Activated naive CD8-positive, alpha-beta T cell treated with anti-CD3 and anti-CD28 coated beads, Interleukin-2, amount 50 U/mL, for 24 hours (primary cell): Measurements from ENCODE around the gene XPC.

ENCODE experiments used
- ATAC-seq: fragments of 150-1000 bp; cut with Tn5 transposase; one replicate; pipeline ENCODE4 v1.10.0; 2021
- DNase-seq: peaks from one replicate; pipeline ENCODE4 v3.0.0; 2021
- H3K27ac Mint-ChIP-seq: one replicate; pipeline ENCODE4 v1.8.0; 2021; ENCODE audit warnings: mild to moderate bottlenecking, mixed read lengths
- H3K27me3 Mint-ChIP-seq: one replicate; pipeline ENCODE4 v1.8.0; 2021; ENCODE audit warnings: mixed read lengths
- H3K36me3 Mint-ChIP-seq: one replicate; pipeline ENCODE4 v1.8.0; 2021; ENCODE audit warnings: low read depth, mixed read lengths
- H3K4me1 Mint-ChIP-seq: one replicate; pipeline ENCODE4 v1.8.0; 2021; ENCODE audit warnings: mixed read lengths
- H3K4me3 Mint-ChIP-seq: one replicate; pipeline ENCODE4 v1.8.0; 2021; ENCODE audit warnings: mild to moderate bottlenecking, moderate library complexity, mixed read lengths
- H3K9me3 Mint-ChIP-seq: one replicate; pipeline ENCODE4 v1.8.0; 2021; ENCODE audit warnings: mixed read lengths

The XPC gene

DNA sequence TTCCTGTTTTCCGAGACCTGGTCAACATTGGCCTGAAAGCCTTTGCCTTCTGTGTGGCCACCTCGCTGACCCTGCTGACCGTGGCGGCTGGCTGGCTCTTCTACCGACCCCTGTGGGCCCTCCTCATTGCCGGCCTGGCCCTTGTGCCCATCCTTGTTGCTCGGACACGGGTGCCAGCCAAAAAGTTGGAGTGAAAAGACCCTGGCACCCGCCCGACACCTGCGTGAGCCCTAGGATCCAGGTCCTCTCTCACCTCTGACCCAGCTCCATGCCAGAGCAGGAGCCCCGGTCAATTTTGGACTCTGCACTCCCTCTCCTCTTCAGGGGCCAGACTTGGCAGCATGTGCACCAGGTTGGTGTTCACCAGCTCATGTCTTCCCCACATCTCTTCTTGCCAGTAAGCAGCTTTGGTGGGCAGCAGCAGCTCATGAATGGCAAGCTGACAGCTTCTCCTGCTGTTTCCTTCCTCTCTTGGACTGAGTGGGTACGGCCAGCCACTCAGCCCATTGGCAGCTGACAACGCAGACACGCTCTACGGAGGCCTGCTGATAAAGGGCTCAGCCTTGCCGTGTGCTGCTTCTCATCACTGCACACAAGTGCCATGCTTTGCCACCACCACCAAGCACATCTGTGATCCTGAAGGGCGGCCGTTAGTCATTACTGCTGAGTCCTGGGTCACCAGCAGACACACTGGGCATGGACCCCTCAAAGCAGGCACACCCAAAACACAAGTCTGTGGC is 36.6 kb downstream of the XPC start:
- Mint-ChIP-seq H3K27ac (peak overlapping the region; percentile 71), H3K27me3 (no peaks in the 10 kb centered on the region), H3K4me3 (no peak overlapping the region), H3K9me3 (no peaks in the 10 kb centered on the region), H3K4me1 (peaks cover 50% of the 10 kb centered on the region), H3K36me3 (peaks cover 20% of the 10 kb centered on the region)
- no peak for ATAC-seq
- DNase-seq = no peak

DNA sequence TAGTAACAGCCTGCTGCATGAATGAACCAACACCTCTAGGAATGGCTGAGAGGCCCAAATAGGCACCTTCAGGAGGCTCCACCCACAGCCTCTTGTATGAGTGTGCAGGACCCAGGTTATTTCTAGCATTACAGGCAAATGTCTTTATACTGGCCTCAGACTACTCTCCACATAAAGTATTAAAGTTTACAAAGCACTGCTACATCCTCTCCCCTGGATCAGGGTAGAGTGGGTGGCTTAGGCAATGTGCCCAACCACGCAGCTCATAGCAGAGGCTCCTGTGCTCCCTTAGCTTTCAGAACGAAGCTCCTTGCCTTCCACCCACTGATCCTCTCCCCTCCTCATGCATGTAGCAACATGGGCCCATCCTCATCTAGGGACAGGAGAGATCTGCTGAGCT is 37.3 kb downstream of the XPC start:
- Mint-ChIP-seq H3K36me3 (peaks cover 17% of the 10 kb centered on the region), H3K9me3 (no peaks in the 10 kb centered on the region), H3K4me1 (peaks cover 50% of the 10 kb centered on the region), H3K27ac (no peak overlapping the region), H3K4me3 (no peak overlapping the region), H3K27me3 (no peaks in the 10 kb centered on the region)
- DNase-seq (no peak), ATAC-seq (no peak)

DNA sequence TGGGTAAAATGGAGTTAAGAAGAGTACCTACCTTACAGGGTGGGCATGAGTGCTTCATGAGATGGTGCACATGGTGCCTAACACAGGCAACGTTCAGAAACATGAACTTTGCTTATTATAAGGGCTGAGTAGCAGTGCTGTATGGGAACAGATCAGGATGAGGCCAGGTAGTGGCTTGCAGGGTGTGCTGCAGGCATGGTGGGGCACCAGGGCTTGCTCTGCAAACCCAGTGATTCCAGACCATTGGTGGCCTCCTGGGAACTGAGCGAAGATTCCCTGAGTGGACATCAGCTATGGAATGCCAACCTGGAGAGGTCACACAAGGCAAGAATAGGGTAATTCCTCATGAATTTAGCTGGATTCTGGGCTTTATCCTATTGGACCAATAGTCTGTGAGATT is 37.7 kb downstream of the XPC start:
- Mint-ChIP-seq H3K4me3 (no peak overlapping the region), H3K9me3 (no peaks in the 10 kb centered on the region), H3K36me3 (peaks cover 20% of the 10 kb centered on the region), H3K27ac (no peak overlapping the region), H3K27me3 (no peaks in the 10 kb centered on the region), H3K4me1 (peaks cover 46% of the 10 kb centered on the region)
- DNase-seq (no peak), ATAC-seq (no peak)

DNA sequence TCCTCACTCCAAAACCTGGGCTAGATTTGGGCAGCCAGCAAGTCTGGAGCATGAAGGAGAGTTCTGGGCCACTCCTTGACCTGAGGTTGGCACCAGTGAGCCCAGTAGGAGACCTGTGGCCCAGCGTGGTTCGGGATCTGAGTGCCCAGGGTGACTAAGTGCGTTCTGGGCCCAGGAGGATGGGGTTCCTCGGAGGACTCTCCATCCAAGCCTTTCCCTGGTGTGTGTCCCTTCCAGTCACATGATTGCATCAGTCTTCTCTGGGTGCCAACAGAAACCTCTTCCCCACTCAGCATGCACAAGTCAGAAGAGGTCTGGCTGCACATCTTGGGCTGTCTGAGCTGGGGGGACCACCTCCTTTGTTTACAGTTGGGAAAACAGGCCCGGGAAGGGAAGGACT is 38.6 kb downstream of the XPC start:
- no peak for DNase-seq
- Mint-ChIP-seq H3K4me3 (no peak overlapping the region), H3K27me3 (no peaks in the 10 kb centered on the region), H3K36me3 (peaks cover 22% of the 10 kb centered on the region), H3K27ac (peak overlapping the region; percentile 42), H3K9me3 (no peaks in the 10 kb centered on the region), H3K4me1 (peaks cover 40% of the 10 kb centered on the region)
- ATAC-seq = no peak

DNA sequence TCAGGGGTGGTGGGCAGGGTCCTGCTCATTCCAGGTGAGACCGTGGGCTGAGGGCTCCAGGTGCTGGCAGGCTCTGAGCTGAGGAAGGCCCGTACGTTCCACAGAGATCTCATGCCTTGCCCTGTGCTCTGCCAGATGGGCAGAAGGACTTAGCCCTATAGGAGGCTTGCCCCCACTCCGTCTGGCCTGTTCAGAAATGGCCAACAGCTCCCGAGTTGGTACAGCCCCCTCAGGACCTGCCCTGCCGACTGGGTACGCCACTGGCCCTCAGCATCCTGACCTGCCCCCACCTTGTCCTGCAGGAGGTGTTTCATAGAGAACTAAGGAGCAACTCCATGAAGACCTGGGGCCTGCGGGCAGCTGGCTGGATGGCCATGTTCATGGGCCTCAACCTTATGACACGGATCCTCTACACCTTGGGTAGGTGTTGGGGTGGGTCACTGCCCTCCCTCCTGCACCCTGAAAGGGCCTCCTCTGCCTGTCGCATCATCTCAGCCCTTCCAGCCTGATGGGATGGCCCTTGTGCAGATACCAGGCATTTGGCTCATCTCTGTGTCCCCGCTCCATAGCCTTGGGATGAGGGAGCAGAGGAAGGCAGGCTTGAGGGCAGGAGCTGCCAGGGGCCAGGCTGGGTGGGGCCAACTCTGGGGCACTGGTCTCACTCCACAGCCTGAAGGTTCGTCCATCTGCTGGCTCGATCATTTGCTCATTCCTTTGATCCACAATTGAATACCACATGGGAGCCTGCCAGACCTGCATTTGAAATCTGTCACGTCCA is 39.3 kb downstream of the XPC start:
- Mint-ChIP-seq H3K4me3 (no peak overlapping the region), H3K36me3 (peaks cover 22% of the 10 kb centered on the region), H3K27me3 (no peaks in the 10 kb centered on the region), H3K27ac (peak overlapping the region; percentile 42), H3K9me3 (no peaks in the 10 kb centered on the region), H3K4me1 (peaks cover 33% of the 10 kb centered on the region)
- no peak for ATAC-seq
- no peak for DNase-seq

GRCh38 chr3:14138109-14138877 is 40.1 kb downstream of the XPC start:
- Mint-ChIP-seq H3K27me3 (no peaks in the 10 kb centered on the region), H3K36me3 (peaks cover 24% of the 10 kb centered on the region), H3K9me3 (no peaks in the 10 kb centered on the region), H3K4me1 (peaks cover 26% of the 10 kb centered on the region), H3K27ac (peak overlapping the region; percentile 68), H3K4me3 (no peak overlapping the region)
- no peak for DNase-seq
- ATAC-seq = no peak

DNA sequence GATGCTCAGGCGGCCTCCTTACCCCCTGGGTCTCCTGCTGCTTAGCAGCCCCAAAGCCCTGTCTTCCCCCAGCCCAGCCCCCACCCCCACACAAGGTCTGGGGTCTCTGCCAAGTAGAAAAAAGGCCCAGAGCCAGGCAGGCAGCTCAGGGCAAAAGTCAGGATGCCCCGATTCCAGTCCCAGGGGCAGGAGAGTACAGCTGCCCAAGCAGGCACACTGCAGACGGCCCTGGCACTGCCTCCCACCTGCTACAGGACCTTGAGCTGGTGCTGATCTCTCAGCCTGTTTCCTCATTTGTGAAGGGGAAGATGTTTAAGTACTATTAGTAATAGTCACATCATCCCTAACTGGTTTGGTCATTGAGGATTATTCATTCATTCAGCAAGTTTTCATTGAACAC is 41.0 kb downstream of the XPC start:
- peaks cover 18% of the 10 kb centered on the region for H3K4me1 Mint-ChIP-seq
- peaks cover 25% of the 10 kb centered on the region for H3K36me3 Mint-ChIP-seq
- H3K9me3 Mint-ChIP-seq = no peaks in the 10 kb centered on the region
- no peak overlapping the region for H3K27ac Mint-ChIP-seq
- DNase-seq (no peak), ATAC-seq (no peak)
- H3K4me3 Mint-ChIP-seq = no peak overlapping the region
- no peaks in the 10 kb centered on the region for H3K27me3 Mint-ChIP-seq

GRCh38 chr3:14137004-14137403 is 41.4 kb downstream of the XPC start:
- Mint-ChIP-seq H3K4me3 (no peak overlapping the region), H3K27me3 (no peaks in the 10 kb centered on the region), H3K4me1 (peaks cover 13% of the 10 kb centered on the region), H3K9me3 (no peaks in the 10 kb centered on the region), H3K36me3 (peaks cover 26% of the 10 kb centered on the region), H3K27ac (no peak overlapping the region)
- DNase-seq (no peak), ATAC-seq (no peak)

DNA sequence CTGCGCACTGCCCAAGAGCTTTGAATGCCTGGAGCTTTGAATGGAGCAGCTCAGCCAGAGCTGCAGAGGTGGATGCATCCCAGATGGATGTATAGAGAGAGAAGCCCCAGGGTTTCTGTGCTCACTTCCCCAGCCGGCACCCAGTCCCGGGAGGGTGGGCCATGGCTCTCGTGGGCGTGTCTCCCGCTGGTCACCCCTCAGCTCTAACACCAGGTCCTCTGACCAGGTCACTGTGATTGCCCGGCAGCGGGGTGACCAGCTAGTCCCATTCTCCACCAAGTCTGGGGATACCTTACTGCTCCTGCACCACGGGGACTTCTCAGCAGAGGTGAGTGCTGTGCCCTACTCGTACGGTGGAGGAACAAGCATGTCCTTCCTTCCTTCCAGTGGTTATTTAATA is 42.8 kb downstream of the XPC start:
- Mint-ChIP-seq H3K9me3 (no peaks in the 10 kb centered on the region), H3K4me1 (peaks cover 3% of the 10 kb centered on the region), H3K27me3 (no peaks in the 10 kb centered on the region), H3K27ac (no peak overlapping the region), H3K4me3 (no peak overlapping the region), H3K36me3 (peaks cover 32% of the 10 kb centered on the region)
- DNase-seq (no peak), ATAC-seq (no peak)

DNA sequence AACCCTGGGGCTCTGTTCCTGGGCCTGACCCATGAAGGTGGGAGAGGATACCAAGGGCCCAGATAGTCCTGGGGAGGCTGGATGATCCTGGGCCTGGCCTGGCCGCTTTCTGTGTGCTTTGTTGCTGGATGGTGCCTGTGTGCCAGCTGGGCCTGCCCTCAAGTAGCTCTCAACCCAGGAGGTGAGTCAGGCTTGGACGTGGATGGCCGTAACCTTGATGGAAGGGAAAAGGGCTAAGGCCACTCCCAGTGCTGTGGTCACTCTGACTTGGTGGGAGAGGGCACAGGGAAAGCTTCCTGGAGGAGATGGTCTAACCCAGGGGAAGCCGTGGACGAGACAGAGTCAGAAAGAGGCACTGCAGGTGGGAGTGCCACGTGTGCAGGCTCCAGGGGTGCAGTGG is 44.1 kb downstream of the XPC start:
- Mint-ChIP-seq H3K36me3 (peaks cover 40% of the 10 kb centered on the region), H3K27ac (no peak overlapping the region)
- no peak for ATAC-seq

GRCh38 chr3:14133876-14134275 is 44.5 kb downstream of the XPC start:
- Mint-ChIP-seq H3K4me3 (no peak overlapping the region), H3K9me3 (no peaks in the 10 kb centered on the region), H3K4me1 (no peaks in the 10 kb centered on the region), H3K36me3 (peaks cover 42% of the 10 kb centered on the region), H3K27me3 (no peaks in the 10 kb centered on the region), H3K27ac (no peak overlapping the region)
- no peak for DNase-seq
- ATAC-seq = no peak

More for the DNA sequence above, 44.1 kb downstream of the XPC start:
- no peak overlapping the region for H3K4me3 Mint-ChIP-seq
- H3K27me3 Mint-ChIP-seq = no peaks in the 10 kb centered on the region
- H3K9me3 Mint-ChIP-seq = no peaks in the 10 kb centered on the region
- no peaks in the 10 kb centered on the region for H3K4me1 Mint-ChIP-seq
- DNase-seq = no peak

DNA sequence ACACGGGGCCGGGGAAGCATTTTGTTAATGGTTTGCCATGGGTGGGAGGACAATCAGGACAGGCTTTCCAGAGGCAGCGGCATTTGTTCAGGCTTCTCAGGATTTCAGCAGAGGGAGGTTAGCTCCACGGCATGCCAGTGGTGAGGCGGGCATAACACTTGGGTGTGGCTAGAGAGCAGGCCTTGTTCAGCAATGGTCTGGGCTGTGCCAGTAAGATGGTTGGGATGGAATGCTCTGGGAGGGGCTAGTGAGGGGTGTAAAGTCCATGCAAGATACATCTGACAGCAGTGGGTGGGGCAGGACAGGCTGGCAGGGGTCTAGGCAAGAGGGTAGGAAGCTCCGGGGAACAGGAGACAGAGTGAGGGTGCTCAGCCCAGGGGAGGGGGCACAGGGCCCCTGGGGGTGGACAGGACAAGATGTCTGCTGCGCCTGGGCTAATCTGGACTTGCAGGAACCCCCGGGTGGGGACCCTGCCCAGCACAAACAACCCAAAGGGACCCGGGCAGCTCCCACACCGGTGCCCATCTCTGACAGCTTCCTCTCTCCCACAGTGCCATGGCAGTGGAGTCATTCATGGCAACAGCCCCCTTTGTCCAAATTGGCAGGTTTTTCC is 45.1 kb downstream of the XPC start:
- peaks cover 45% of the 10 kb centered on the region for H3K36me3 Mint-ChIP-seq
- no peak overlapping the region for H3K4me3 Mint-ChIP-seq
- H3K9me3 Mint-ChIP-seq = no peaks in the 10 kb centered on the region
- H3K4me1 Mint-ChIP-seq = peaks cover 3% of the 10 kb centered on the region
- no peaks in the 10 kb centered on the region for H3K27me3 Mint-ChIP-seq
- H3K27ac Mint-ChIP-seq = no peak overlapping the region
- ATAC-seq = peak; percentile 14
- no peak for DNase-seq

- Mint-ChIP-seq H3K27ac (no peak overlapping the region), H3K36me3 (peaks cover 48% of the 10 kb centered on the region)
These were observed 45.7 kb downstream of the XPC start for GRCh38 chr3:14132689-14133088.

GRCh38 chr3:14132120-14132519 is 46.3 kb downstream of the XPC start:
- Mint-ChIP-seq H3K9me3 (no peaks in the 10 kb centered on the region), H3K4me3 (no peak overlapping the region), H3K4me1 (peaks cover 15% of the 10 kb centered on the region), H3K36me3 (peaks cover 48% of the 10 kb centered on the region), H3K27me3 (no peaks in the 10 kb centered on the region), H3K27ac (no peak overlapping the region)
- ATAC-seq (no peak), DNase-seq (no peak)

More at GRCh38 chr3:14132689-14133088, 45.7 kb downstream of the XPC start:
- H3K4me3 Mint-ChIP-seq = no peak overlapping the region
- H3K27me3 Mint-ChIP-seq = no peaks in the 10 kb centered on the region
- H3K9me3 Mint-ChIP-seq = no peaks in the 10 kb centered on the region
- H3K4me1 Mint-ChIP-seq = peaks cover 9% of the 10 kb centered on the region
- ATAC-seq = no peak
- DNase-seq = no peak
